CMK (cell line): ENCODE results near the gene VAT1L.
A peak's percentile ranks its signal among the peaks of the same experiment; 100 is the strongest.
"Not testable (repeated sequence)": the region's sequence is repeated elsewhere in the genome, so short reads cannot be mapped to it uniquely, and the experiment has no call there.

Experiments used
- DNase-seq: peaks from one replicate; pipeline ENCODE4 v3.0.0-alpha.2; 2010; ENCODE audit warnings: low read depth

VAT1L gene

DNA sequence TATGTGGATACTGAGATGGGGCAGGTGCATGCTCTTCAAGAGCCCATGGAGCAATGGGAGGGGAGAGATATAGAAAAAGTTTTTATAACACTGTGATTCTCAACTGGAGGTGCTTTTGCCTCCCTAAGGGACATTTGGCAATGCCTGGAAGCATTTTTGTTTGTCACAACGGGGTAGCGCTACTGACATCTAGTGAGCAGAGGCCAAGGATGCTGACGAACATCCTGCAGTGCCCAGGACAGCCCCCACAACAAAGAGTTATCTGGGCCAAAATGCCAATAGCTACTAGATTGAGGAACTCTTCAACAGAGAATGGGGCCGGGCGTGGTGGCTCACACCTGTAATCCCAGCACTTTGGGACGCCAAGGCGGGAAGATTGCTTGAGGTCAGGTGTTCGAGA is 166.8 kb downstream of the VAT1L start:
- no peak for DNase-seq

DNA sequence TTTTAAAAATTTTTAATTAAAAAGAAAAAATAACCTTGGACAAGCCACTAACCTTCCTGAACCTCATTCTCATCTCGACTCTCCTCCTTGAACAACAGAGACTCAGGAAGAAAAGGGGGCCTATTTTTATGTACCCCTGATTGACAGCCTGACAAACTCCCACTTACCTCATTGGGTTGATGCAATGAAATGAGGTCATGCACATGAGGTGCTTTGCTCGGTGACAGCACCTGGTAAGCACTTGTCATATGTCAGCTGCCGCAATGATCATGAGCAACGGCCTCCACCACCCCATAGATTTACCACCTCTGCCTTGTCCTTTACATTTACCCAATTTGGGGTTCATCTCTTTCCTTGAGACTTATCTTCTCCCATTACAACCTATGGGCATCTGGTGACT is 167.9 kb downstream of the VAT1L start:
- DNase-seq = no peak

DNA sequence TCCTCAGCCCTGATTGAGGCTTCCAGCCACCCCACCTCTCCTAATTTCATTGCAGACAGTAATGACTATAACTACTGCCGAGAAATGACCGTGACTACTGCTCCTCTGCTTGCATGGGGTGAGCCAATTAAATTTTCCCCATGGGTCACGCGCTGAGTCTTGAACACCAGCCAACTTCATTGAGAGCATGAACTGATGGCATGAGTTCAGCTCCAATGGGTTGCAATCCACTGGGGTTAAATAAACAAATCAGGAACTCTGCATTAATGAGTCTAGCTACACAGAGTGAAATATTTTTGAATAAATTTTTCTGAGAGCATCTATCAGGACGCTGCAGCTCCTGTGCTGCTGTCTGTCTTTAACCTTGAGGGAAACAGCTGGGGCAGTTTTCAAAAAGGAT is 172.4 kb downstream of the VAT1L start:
- no peak for DNase-seq

DNA sequence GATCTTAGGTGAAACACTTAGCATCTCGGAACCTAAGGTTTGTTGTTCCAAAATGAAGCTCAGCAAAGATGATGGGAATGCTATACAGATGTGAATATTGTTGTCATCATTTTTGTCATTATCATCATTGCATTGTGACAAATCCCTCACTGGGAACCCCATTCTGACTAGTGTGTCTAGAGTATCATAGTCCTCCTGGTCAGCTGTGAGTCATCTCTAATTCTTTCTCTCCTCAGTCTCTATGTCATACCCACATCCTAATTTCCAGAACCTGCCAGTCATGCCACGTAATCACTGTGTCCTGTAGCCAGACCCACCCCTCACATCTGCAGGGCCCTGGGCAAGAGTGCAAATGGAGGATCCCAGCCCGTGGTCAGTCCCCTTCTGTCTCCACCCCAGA is 173.4 kb downstream of the VAT1L start:
- DNase-seq = no peak

DNA sequence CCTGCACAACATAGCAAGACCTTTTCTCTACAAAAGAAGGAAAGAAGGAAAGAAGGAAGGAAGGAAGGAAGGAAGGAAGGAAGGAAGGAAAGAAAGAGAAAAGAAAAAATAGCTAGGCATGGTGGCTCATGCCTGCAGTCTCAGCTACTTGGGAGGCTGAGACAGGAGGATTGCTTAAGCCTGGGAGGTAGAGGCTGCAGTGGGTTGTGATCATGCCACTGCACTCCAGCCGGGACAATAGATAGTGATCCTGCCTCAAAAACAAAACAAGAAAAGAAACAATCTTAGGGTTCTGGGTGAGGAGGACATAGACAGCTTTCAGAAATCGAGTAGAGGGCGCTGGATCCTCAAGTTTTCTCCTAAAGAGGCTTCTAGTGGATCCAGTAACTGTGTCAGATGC is 174.3 kb downstream of the VAT1L start:
- no peak for DNase-seq

DNA sequence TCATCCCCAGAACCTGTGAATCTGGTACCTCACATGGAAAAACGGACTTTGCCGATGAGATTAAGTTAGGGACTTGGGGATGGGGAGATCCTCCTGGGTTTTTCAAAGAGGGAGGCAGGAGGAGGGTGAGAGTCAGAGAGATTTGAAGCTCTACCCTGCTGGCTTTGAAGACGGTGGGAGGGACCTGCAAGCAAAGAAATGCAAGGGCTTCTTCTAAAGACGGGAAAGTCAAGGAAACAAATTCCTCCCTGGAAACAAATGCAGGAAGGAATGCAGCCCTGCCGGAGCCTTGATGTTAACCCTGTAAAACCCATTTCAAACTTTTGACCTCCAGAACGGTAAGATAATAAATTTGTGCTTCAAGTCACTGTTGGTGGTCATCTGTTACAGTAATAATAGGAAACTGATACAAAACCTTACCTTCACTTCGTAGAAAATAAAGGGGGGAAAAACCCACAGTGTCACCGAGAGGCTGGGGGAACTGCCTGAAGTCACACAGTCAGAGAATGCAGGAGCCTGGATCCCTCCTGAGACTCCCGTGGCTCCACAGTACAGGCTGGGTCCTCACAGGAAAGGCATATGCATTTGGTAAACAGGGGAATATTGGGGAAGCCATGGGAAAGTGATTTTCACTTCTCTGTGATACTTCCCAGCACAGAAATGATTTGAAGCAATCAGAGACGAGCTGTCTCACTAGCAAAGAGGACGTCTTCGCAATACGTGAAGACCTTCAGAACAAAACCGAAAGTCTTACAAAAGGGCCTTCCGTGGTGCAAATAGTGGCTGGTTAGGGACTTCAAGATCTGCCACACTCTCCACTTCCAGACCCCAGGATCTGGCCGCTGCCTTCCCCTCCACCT is 175.1 kb downstream of the VAT1L start:
- no peak for DNase-seq

DNA sequence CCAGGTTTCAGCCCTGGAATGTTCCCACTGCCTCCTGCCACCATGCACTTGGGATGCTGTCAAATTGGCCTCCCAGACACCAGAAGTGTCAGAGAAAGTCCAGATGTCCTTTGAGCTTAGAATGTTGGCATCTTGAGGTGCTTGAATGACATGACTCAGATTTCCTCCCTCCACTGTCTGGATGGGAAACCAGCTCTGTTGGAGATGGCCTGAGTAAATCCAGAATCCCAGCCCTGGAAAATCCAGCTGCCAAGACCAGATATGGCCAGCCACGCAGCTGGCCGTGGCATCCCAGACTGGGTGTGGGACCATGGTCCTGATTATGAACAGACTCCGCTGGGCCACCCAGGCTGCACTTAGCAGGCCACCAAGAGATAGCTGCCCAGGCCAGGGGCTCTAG is 177.0 kb downstream of the VAT1L start:
- no peak for DNase-seq

DNA sequence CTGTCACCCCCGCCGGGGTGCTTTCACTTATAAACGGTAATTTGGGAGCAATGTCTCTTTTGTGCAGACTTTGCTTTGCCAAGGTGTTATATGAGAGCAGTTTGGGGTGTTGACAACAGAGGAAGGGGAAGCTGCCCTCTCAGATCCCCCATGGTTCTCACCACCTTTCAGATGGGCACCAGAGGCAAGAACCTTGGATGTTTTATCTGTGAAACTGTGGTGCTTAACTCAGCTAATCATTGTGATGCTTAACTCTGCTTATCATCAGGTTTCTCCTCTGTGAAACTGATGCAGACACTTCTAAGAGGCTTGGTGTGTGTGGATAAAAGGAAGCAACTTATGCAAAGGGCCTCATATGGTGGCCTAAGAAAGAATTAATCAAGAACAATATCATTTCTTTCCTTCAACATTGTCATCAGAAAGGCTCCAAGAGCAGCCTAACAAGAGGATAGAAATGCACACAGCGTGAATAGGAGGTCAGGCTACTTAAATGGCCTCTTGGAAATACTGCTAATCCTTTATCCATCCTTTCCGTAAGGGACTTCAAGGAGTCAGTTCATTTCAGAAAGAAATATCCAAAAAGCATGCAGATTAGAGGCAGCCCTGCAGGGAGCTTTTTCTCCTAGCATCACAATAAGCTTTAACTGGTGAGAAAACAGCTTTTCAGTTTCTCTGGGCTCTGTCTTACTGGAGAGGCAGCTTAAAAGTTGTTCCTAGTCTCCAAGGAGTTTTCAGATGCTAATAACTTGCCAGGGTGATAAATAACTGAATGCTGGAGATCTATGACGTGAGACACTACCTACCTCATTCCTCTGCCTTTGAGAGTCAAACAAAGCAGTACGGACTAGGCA is 178.9 kb downstream of the VAT1L start:
- no peak for DNase-seq

DNA sequence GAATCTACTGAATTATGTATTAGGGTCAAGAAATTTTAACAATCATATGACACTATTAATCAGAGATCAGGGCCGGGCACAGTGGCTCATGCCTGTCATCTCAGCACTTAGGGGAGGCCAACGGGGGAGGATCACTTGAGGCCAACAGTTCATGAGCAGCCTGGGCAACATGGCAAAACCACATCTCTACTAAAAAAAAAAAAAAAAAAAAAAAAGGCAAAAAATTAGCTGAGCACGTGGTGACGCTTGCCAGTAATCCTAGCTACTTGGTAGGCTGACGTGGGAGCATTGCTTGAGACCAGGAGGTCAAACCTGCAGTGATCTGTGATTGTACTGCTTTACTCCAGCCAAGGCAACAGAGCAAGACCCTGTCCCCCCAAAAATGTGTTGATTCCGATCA is 181.5 kb downstream of the VAT1L start:
- no peak for DNase-seq

DNA sequence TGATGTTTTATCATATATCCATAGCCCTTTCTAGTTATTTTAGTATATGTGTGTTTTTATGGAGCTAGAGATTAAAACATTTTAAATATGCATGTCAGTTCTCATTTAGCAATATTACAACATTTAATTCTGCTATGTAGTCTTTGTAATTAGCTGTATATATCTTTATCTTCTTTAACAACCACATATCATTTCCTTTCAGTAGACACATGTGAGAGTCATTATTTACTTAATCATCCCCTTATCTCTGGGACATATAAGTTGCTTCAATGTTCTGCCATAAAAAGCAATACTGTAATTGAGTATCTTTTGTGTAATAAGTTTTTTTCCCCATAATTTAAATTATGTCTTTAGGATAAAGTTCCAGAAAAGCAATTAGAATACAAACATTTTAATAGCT is 182.0 kb downstream of the VAT1L start:
- no peak for DNase-seq

DNA sequence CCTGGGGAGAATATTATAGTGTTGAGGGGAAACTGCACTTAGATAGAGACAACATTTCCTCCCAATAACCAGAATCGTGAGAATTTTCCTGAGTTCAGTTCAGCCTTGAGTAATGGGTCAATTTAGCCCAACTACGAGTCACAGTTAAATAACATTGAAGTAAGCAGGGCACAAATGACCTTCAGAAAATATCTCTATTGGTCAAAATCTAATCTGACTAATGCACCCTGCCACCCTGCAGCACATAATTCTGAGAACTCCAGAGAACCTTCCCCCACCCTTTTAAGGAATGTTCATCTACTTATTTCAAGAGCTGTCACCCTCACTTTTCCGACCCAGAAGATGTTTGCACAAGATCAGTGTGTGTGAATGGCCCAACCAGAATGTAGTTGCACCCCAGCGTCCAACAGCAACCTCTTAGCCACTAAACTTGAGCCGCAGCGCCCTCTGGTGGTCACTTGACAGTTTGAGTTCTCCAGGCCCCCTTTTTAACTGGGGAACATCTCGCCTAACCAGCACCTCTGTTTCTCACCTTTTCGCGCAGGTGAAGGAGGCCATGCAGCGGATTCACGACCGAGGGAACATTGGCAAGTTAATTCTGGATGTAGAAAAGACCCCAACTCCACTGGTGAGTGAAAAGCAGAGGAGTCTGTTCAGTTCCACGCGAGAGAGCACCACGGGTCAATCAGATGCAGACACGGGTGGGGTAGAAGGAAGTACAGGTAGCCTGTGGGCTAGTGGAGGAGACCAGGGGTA is 183.1 kb downstream of the VAT1L start:
- DNase-seq = peak; percentile 46

DNA sequence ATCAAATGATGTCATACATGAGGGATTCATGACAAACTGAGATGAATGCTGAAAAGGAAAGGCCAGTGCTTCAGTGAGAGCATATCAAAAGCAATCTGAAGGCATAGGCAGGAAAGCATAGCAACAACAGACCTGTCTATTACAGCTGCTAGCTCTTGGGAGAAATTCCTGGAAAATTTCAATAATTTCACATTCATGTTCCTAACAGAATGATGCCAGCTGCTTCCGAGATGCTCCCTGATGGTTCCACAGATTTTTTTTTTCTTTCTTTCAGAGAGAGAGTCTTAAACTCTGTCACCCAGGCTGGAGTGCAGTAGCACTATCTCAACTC is 183.7 kb downstream of the VAT1L start:
- no peak for DNase-seq

DNA sequence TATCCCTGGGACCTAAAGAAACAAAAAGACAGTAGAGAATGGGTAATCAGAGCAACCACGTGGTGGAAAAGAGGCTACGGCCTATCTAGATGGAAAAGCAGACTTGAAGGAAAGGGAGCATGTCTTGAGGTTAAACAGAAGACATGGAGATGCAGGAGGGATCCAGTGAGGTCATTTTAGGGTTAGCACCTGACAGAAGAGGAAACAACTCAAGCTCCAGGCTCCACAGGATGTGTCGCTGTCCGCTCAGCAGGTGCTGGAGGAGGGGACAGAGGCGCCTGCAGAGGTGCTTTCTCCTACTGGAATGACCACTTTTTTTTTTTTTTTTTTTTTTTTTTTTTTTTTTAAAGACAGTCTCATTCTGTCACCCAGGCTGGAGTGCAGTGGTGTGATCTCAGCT is 186.5 kb downstream of the VAT1L start:
- DNase-seq = no peak

DNA sequence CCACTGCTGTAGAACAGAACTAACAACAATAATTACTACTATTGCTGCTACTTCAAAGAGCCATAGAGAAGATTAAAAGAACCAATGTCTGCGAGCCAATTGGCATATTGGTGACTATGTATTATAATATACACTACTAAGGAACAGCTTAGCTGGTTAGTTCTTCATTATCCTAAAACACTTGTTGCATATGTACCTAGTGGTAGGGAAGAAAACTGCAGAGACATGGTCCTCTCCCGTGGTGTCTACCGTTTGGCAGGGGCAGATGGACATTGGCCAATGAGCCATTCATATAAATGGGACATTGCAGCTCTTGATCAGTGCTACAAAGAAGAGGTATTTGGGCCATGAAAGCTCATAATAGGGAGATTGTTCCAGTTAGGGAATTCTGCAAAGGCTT is 187.6 kb downstream of the VAT1L start:
- DNase-seq = no peak

DNA sequence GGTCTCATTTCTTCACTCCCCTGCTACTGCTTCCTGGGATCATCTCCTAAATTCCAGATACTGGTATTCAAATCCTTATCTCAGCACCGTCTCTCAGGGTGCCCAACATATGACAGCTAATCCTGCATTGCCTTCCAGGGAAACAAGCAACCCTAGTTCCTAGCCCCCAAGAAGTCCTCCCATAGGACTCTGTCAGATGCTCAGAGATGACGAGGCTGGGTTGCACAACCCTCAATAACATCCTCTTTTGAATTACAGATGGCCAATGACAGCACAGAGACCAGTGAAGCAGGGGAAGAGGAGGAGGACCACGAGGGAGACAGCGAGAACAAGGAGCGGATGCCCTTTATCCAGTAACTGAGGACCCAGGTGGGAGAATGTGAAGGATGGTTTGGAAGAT is 189.0 kb downstream of the VAT1L start:
- DNase-seq = no peak

DNA sequence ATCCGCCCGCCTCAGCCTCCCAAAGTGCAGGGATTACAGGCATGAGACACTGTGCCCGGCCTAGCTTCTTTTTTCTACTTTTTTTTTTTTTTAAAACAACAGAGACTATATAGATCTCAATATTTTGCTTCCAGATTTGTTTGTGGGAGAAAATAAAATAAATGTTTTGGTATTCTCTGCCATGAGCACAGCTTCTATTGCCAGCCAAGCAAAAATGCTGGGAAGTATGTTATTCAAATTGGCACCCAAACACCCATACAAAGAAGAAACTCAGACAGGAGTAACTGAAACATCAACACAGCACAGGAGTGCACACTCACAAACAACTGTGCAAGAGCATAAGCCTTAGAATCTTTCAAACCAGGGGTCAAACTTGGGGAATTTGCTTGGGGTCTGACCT is 196.7 kb downstream of the VAT1L start:
- DNase-seq = no peak

DNA sequence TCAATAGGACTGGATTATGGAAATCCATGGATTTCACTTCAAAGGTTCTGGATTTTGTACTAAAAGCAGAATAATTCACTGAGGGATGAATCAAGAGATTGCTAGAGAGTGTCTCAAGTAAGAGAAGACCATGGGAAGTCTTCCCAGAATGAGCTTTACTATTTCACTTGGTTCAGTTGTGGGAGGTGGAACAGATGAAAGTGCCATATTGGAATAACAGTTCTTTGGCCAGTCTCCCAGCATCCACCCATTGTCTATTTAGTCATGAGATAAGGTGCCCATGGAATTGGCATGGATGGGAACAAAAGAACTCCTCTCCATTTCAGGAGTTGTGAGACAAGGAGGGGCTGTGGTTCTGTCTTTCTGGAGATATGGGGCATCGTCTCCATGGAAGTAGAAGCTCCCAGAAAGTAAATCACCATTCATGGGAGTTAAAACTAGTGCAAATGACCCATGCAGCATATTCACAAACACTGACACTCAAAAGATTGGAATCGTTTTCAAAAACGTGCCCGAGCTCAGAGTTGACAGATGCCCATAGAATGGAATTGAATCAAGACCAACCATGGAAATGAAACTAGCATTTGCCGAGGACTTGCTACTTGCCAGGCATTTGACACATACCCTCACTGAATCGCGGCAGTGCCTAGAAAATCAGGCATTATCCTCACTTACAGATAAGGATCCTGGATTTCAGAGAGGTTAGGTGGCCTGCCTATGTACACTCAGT is 197.8 kb downstream of the VAT1L start:
- DNase-seq = no peak

DNA sequence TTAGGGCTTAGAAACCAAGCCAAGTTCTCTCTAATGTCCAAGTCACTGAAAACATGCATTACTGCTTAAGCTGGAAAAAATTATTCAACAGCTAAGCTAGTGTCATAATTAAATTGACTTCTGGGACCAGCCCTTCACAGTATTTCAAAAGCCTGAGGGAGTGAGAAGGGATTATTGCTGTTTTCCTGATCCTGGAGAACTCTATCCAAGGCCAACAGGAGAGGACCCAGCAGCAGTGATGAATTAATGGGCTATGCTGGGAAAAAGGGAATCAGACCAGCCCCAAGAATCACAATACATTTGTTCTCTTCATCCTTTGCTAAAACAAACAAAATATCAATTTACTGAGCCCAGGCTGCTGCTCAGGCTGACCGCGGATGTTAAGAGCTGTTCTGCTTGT is 199.4 kb downstream of the VAT1L start:
- DNase-seq = no peak

DNA sequence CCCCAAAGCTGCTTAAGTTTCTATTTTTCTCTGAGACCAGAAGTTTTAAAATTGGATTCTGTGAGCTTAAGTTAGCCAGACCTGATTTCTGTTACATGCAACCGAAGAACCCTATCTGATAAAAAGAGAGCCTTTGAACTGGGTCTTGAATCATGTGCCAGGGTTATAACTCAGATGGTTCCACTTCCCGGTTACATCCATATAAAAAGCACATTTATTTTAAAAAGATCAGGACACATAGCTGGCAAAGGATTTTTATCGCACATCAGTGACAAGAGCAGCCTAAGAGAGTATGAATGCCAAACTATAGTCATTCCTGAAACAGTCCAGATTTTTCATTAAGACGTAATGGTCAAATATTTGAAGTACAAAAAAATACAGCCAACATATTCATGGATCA is 201.5 kb downstream of the VAT1L start:
- no peak for DNase-seq

DNA sequence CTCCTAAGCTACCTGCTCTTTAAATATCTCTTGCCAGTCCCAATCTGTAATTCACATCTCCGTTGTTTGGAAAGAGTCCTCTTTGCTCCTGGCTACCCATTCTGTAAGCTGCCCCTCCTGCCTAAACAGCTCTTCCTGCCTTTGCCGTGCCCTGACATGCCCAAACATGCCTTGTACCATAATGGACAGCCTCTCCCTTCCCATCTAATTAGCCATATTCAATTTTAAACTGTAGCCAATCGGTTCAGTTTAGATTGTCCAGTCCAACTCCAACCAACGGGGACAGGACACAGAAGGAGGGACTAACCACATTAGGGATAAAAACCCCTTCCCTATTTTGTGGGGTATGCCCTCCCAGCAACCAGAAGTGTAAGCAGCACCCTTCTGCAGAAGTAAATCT is 203.3 kb downstream of the VAT1L start:
- no peak for DNase-seq

DNA sequence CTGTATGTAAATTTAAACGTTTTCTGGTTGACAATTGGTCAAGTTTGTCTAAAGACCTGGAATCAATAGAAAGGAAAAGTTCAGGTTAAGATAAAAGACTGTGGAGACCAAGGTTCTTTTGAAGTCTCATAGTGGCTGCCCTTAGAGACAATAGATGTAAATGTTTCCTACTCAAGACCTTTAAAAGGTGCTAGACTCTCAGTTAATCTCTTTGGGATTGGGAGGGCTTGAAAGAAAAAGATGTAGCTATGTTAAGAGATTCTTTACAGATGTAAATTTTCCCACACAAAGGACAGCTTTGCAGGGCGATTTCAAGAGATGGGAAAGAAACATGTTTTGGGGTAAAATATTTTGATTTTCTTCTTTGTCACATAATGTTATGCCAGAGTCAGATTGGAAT is 204.0 kb downstream of the VAT1L start:
- DNase-seq = not testable (repeated sequence)
